HG03139 (cell line): ENCODE results near the gene RBM47.

ENCODE experiments used
- ATAC-seq: cut with Tn5 transposase; IDR thresholded peaks from one replicate; pipeline ENCODE4 v1.9.1; 2021; ENCODE audit not compliant: unreplicated experiment

The RBM47 gene

DNA sequence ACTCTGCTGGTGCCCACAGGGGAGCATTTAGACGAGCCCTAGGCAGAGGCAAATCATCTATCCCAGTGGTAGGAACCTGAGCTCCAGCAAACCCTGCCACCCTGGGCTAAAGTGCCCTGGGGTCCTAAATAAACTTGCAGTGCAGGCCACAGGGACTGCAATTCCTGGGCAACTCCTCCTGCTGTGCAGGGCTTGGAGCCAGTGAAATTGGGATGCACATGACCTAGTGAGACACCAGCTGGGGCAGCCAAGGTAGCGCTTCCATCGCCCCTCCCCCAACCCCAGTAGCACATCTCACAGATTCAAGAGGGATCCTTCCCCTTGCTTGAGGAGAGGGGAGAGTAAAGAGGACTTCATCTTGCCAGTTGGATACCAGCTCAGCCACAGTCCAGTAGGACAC is 250.4 kb downstream of the RBM47 start:
- no peak for ATAC-seq

DNA sequence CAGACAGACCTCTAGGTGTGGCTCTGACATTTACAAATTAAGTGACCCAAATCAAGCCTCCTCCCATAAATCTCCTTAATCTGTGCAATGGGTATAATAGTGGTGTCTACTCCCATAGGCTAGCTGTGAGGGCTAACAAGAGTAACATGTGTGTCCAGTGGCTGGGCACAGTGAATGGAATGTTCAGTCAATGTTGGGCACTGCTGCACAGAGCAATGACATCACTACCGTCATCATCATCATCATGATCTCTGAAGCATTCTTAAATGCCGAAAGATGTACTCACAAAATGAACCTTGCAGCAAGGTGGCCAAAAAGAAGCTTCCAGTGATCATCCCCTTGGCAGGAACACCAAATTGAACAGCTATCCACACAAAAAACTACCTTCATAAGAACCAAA is 251.0 kb downstream of the RBM47 start:
- ATAC-seq = no peak

DNA sequence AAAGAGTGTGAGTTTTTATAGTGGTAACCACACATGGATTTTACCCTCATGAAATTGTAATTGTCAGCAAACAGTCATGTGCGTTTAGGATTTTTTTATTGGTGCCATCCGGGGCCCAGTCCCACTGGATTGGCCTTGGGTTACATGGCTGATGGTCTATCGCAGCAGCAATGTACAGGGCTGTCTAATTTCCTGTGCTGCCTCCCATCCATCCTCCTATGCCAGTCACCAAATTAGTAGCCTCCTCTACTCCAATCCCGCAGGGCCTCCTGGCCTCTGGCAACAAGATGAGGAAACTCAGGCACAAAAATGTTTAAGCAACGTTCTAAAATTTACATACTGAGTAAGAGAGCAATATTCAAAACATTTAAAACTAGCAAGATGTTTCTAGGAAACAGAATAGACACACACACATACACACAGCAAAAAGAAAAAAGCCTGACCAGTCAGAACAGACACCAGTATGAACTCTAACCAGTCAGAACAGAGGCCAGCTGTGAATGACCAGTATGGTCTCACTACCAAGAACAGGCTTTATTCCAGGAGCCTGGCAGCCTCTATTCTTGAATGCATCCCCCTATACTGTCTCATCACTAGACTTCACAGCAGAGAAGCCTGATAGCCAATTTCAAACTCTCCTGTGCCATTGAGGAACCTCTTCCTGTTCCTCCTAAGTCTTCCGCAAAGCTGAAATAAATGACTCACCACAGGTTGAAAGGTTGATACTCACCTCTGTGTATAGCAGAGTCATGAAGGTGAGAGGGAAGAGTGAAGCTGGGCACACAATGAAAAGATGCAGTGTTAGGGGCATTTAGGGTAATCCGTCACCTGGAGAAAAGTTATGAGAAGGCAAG is 251.9 kb downstream of the RBM47 start:
- ATAC-seq = no peak

DNA sequence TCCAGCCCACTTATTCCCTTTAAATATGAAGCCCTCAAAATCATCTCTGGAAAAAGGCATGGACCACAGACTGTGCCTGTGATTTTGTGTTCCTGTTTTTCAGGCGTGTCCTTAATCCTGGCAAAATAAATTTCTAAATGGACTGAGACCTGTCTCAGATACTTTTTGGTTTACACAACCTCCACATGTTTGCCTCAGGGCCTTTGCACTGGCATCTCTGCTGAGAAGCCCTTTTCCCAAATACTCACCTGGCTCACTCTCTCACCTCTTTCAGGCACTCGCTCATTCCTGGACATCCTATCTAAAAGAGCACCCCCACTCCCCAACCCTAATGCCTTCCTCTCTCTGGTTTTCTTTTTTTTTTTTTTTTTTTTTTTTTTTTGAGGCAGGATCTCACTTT is 254.0 kb downstream of the RBM47 start:
- no peak for ATAC-seq

DNA sequence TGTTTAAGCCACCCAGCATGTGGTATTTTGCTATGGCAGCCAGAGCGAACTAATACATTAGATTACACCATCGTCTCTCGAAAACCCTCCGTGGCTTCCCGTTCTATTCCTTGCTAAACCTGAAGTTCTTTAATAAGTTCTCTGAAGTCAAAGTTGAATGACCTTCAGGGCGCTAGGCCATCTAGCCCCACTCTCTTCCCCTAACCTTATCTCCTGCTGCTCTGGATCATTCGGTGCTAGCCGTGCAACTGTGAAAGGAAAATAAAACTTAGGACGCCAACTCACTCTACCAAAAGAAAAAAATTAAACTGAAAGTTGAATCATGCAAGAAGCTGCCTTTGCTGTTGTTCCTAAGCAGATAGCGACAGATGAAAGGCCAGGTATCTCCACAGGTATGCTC is 254.6 kb downstream of the RBM47 start:
- ATAC-seq = no peak

DNA sequence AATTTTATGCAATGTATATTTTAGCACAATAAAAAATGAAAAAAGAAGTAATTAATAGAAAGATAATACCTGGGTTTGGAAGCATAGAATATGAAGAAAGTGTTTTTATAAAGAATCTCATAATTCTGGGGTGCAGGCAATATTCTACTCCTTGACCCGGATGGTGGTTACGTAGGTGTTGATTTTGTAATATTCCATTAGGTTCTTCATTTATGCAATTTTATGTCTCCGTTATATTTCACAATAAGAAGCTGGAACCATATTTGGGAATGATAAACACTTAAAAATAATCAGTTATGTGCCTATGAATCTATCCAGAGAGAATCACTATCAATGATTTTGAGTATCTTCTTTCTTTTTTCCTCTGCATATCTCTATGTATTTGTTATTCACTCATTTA is 256.0 kb downstream of the RBM47 start:
- no peak for ATAC-seq
